Hippocampal formation (tissue), 2 donors: ENCODE data around the gene SLC6A19.

Experiments used
- DNase-seq, 2 donors: peaks; one replicate each; lab custom pipeline; 2025; lab: John Stamatoyannopoulos, UW

Gene SLC6A19

GRCh38 chr5:1195916-1196315 is 5.5 kb upstream of the SLC6A19 start:
- no peak for DNase-seq

GRCh38 chr5:1196562-1196961 is 4.8 kb upstream of the SLC6A19 start:
- DNase-seq = no peak

GRCh38 chr5:1197876-1198666 is 3.3 kb upstream of the SLC6A19 start:
- no peak for DNase-seq

DNA sequence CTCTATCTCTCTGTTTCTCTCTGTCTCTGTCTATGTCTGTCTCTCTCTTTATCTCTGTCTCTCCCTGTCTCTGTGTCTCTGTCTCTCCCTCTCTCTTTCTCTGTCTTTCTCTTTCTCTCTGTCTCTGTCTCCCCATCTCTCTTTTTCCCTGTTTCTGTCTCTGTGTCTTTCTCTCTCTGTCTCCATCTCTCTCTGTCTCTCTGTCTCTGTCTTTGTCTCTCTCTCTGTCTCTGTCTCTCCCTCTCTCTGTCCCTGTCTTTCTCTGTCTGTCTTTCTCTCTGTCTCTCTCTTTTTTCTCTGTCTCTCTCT is 2.1 kb upstream of the SLC6A19 start:
- no peak for DNase-seq

- no peak for DNase-seq
These were observed 1.5 kb upstream of the SLC6A19 start for GRCh38 chr5:1199649-1200494.

- no peak for DNase-seq
These were observed 684 bp upstream of the SLC6A19 start for GRCh38 chr5:1200495-1201326.

- DNase-seq = no peak
These were observed 817 bp downstream of the SLC6A19 start for GRCh38 chr5:1202026-1202797.

GRCh38 chr5:1202798-1203185 is 1.4 kb downstream of the SLC6A19 start:
- DNase-seq = no peak

DNA sequence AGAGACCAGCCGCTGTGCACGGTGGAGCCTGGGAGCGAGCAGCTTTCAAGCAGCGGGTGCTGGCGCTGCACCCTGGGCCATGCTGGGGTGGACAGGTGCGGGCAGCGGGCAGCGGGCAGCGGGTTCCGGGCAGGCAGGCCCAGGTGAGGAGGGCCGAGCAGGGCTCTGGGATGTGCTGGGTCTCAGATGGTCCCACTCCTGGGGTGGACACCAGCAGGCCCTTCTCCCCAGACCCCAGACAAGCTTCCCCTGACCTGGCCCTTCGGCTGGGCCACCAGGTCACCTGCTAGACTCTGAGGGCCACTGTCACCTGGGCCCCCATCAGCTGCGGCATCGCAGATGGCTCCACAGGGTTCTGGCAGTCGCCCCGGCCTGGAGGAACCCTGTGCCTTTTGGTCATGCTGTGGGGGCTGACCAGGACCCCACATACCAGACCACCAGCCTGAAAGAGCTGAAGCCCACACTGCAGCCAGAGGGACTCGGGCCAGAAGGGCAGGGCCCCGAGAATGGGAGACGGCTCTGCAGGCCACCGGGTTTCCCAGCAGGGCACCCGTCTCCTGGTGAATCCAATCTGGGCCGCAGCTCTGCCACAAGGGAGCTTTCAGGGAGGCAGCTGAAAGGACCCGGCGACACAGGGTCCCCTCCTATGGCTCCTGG is 2.0 kb downstream of the SLC6A19 start:
- DNase-seq = no peak

- no peak for DNase-seq
These were observed 2.7 kb downstream of the SLC6A19 start for GRCh38 chr5:1203968-1204692.

DNA sequence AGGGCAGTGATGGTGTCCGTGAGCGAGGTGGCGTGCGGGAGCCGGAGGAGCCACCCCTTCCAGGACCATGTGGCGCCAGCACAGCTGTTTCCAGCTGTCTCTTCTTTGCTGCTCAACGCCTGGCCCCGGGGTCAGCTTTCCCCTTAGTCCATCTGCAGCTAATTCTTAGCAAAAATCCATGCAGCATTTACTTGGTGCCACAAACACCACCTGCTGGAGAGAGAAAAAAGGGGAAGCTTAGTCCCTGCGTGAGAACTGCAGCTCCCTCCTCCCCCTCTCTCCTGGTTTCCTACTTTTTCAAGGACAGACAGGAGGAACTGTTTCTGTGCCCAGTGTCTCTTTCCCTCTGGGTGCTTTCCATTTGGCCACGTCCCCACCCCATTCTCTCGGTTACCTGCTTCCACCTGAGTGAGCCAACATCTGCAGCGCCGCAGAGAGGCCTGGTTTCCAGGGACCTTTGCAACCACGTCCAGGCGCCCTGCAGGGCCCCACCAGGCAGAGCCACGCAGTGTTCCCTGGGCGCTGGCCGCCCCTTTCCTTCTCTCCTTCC is 3.4 kb downstream of the SLC6A19 start:
- no peak for DNase-seq

- no peak for DNase-seq
These were observed 4.1 kb downstream of the SLC6A19 start for GRCh38 chr5:1205255-1206180.

GRCh38 chr5:1206521-1207412 is 5.4 kb downstream of the SLC6A19 start:
- no peak for DNase-seq

GRCh38 chr5:1207555-1207954 is 6.2 kb downstream of the SLC6A19 start:
- DNase-seq = no peak

DNA sequence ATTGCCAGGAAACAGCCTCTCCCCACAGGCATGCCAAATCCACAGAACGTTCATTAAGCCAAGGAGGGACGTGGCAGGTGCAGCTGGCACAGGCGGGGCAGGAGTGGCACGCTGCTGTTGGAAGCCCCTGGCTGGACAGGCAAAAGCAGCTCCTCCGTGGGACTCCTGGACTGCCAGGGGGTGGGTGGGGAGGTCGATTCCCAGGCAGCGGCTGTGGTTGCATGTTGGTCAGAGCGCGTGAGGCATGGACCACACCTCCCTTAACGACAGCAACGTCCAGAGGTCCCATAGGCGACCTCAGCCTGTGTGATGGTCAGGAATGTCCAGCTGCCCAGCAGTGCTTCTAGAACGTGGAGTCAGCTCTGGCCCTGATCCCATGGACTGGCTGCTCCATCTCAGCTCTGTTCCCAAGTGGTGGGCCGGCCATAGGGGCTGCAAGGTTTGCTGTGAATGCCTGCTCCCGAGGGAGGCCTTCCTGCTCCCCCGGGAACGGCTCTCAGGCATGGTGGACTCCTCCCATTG is 6.9 kb downstream of the SLC6A19 start:
- no peak for DNase-seq

GRCh38 chr5:1208743-1209488 is 7.5 kb downstream of the SLC6A19 start:
- no peak for DNase-seq

DNA sequence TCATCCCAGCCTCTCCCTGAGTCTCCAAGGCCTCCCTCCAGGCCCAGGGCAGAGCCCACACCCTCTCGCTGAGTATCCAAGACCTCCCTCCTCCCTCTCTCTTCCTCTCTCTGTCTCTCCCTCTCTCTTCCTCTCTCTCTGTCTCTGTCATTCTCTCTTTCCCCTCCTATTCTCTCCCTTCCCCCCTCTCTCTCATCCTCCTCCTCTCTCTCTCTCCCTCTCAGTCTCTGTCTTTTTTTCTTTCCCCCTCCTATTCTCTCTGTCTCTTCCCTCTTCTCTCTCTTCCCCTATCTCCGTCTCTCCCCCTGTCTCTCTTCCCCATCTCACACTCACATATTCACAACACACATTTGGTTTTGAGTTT is 8.1 kb downstream of the SLC6A19 start:
- DNase-seq = no peak
